ENCODE data around the gene GPD1L.
"Not testable (repeated sequence)": the region's sequence is repeated elsewhere in the genome, so short reads cannot be mapped to it uniquely, and the experiment has no call there.

The GPD1L gene

DNA sequence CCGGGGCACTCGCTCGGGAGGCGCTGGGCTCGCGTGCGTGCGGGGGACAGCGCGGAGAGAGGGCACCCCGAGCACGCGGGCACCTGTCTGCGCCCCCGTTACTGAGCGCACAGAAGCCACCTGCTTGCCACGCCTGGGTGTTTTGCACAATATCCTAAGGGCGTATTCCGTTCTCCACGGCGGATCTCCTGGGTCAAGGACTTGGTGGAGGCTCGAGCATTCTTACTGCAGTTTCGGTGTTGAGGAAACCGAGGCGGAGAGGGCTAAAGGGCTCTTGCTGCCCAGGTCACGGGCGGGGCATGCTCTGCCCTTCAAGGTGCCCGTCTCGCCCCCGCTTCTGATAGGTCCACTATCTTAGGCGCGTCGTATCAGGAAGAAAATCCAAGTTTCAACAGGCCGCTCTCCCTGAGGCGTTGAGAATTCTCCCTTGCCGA, 526 bp downstream of the GPD1L start:
- DNase-seq: no peak

GRCh38 chr3:32108224-32108623, 1.8 kb downstream of the GPD1L start:
- DNase-seq: not testable (repeated sequence)

DNA sequence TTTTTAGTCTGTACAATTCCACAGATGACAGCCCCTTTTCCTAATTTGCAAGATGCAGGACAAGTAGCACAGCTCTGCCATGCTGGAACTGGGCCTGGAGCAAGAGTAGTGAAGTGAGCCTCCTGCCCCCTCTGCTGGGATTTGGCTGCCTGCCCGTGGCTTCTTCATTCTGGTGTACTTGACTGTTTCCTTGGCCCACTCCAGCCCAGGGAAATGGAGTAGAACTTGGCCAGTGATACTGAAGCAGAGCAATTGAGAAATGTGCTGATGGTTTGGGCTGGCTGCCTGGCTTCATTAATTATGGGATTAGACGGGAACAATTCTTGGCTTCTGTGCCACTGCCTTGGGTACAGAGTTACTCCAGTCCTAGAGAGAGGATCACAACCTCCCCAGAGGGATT, 2.8 kb downstream of the GPD1L start:
- no peak for DNase-seq

DNA sequence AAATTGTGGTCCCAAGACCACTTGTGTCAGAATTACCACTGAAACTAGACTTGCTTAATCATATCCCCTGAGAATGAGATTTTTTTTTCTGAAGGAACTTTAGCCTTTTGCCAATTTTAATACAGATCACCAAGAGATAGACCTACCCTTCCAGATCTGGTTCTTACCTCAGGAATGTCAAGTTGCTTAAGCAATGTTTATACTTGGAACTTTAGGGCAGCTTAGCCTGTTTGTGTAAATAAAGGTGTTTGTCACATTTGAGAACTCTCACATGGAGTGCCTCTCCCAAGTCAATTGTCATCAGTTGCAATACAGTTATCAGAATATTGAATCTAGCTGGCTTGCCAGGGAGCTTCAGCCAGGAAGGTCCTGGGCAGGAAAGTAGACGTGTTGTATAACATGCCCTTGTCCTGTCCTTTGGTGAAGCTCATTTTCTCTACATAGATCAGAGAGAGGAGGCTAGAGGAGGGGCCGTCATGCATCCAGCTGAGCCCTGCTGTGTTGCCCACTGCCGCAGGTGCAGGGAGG, 3.9 kb downstream of the GPD1L start:
- DNase-seq: no peak

- no peak for DNase-seq
These were observed 5.1 kb downstream of the GPD1L start for GRCh38 chr3:32111560-32111959.

GRCh38 chr3:32113566-32113965, 7.1 kb downstream of the GPD1L start:
- no peak for DNase-seq

DNA sequence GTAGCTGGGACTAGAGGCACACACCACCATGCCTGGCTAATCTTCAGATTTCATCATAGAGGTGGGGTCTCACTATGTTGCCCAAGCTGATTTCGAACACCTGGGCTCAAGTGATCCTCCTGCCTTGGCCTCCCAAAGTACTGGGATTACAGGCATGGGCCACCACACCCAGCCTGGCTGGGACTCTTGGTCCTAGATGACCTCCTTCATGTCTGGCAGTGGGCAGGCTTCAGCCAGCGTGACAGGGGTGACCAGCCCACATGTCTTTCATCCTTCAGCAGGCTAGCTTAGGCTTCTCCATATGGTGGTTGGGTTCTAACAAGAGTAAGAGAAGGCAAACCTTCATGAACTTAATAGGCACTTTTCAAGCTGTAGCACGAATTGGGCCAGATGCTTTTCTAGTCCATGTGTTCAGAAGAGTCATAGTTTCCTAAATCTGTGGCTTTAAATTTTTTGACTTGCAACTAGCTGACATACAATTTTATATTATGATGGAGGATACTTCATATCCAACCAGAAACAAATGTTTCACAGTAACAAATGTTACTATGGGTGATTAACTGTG, 7.6 kb downstream of the GPD1L start:
- DNase-seq: no peak

- DNase-seq: not testable (repeated sequence)
These were observed 8.3 kb downstream of the GPD1L start for GRCh38 chr3:32114546-32115386.

- DNase-seq: no peak
These were observed 10.9 kb downstream of the GPD1L start for GRCh38 chr3:32117320-32117719.

GRCh38 chr3:32118215-32118614, 11.8 kb downstream of the GPD1L start:
- no peak for DNase-seq

DNA sequence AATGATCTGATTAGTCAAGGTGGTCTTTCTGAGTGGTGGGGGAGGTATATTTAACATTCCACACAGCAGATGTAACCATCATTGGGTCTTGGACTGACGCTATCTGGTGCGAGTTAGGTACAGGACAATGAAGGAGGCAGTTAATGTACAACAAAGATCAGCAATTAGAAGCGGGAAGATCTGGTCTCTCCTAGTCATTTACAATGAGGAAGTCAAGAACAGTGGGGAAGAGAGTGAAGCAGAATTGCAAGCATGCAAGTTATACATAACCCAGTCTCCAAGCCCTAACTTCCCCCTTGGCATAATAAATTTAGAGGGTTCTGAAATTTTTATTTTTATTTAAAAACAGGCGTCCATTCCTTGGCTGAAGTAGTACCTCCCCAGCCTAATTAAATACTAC, 14.1 kb downstream of the GPD1L start:
- no peak for DNase-seq

- DNase-seq: no peak
These were observed 14.7 kb downstream of the GPD1L start for GRCh38 chr3:32121137-32121536.

- DNase-seq: no peak
These were observed 17.2 kb downstream of the GPD1L start for GRCh38 chr3:32123620-32124019.

- DNase-seq: no peak
These were observed 18.6 kb downstream of the GPD1L start for GRCh38 chr3:32125012-32125411.

- DNase-seq: no peak
These were observed 20.0 kb downstream of the GPD1L start for GRCh38 chr3:32126305-32127015.

DNA sequence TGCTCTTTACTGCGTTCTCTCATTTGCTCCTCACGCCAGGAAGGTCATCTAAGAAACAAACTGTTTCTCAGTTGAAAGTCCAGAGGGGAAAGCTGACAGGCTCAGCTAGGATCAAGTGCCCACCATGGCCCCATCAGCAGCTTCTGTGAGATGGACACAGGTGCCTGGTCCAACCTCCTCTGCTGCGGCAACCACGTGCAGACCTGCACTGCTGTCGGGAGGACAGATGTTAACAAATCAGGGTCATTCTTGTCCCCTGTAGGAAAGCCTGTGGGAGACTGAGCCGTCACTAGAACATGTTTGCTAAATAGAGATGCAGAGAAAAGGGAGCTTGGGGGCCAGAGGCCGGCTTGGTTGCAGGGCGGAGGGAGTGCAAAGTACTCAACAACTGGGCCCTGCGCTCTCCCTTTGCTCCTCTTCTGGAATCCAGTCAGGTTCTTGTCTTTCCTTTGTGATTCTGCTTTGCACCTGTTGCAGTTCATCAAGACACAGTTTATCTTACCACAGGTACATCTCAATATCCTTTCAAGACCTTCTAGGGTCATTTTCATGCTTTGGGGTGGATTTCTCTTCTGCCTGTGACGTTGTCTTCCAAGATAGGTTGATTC, 20.9 kb downstream of the GPD1L start:
- no peak for DNase-seq

DNA sequence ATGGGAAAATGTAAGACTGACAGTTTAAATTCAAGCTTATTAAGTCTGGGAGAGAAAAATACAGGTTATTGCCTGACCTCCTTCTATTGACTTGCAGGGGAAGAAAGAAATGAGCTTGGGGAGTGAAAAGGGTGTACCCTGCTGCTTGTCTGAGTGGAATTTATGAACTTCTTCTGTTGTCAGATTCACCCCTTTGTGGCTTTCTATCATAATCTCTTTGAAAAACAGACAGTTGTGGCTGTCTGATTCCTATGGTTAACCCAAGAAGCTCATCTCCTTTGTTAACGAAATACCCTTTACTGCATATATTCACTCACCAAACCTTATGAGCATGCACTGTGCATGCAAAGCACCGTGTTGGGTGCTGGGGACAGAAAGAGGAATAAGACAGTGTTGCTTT, 22.5 kb downstream of the GPD1L start:
- no peak for DNase-seq

DNA sequence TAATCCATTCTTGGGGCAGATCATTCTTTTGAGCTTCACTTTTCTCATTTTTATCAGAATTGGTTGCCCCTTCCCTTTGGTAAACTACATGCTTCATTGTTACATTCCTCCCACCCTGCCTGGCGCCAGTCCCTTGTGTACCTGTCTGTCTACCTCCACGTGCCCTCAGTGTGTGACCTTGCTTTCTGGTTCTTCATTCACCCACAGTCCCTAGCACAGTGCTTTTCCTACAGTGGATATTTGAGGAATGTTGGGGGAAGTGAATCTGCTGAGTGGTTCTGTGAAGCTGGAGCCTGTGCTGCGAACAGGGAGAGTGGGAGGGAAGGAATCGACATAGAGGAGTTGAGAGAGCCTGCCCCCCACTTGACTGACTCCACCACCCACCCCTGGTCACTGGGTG, 23.4 kb downstream of the GPD1L start:
- no peak for DNase-seq

DNA sequence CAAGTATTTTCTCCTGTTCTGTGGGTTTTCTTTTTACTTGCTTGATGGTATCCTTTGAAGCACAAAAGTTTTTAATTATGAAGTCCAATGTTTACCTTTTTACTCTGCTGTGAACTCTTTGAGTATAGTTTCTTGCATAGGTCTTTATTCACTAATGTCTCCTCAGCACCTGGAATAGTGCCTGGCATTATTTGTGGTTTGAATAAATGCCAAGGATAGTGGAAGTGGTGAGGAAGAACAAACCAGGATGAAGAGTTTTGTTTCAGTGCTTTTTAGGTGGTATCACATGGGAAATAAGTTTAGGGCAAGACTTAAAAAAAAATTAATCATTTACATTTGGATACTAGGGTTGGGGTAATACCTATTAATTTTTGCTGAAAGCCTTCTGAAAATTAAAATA, 25.7 kb downstream of the GPD1L start:
- DNase-seq: no peak

DNA sequence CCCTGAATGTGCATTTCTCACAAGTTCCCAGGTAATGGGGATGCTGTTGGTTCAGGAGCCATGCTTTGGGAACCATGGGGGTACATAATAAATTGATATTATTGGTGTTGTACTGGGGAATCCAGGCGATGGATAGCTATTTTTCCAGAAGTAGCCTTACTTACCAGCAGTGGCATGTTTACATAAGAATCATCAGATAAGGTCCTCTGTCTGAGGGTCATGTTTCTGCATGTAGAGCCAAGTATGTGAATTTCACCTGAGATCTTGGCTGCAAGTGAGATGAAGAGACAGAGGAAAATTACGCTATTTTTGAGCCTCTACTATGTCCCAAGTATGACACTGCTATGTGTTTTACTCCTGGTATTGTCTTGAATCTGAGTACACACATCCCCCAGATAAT, 26.3 kb downstream of the GPD1L start:
- DNase-seq: no peak

- no peak for DNase-seq
These were observed 30.3 kb downstream of the GPD1L start for GRCh38 chr3:32136703-32137102.

DNA sequence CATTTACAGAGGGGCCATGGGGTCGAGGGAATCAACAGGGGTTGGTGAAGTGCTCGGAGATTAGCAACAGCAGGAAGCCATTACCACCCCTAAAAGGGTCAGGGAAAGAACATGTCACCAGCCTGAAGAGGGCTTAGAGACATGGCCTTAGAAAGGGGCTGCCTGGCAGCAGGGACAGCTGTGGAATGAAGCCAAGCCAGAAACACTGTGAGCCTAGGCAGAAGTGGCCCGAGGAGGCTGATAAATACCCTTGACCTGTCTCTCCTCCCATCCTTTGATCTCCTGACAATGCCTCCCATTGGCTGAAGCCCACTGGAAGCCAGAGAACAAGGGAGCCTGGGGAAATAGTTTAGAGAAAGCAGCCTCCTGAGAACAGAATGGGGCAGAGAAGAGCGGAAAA, 31.4 kb downstream of the GPD1L start:
- DNase-seq: no peak

DNA sequence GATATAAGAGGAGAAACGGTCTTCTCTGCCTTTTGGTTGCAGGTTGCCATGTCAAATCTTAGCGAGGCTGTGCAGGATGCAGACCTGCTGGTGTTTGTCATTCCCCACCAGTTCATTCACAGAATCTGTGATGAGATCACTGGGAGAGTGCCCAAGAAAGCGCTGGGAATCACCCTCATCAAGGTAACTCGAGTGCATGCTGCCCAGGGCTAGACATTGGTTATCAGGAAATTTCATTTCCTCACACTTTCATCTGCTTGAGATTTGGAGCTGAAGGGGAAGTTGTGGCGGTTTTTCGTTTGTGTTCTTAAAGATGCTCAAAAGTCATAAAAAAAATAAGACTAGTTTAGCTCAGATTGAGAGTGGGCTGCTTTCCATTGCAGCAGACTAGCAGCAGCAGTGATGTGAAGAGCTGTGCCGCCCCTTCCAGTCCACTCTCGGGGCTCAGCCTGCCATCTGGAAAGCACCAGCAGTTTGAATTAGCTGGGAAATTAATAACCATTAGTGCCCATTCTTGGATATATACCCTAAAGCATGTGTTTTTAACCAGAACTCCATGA, 32.2 kb downstream of the GPD1L start:
- DNase-seq: no peak

Measured in activated gamma-delta T cell (primary cell).